PFSK-1 (cell line): Measurements from ENCODE around the gene WDFY3.

Experiments
- FOXP2 ChIP-seq: optimal IDR thresholded peaks from 2 replicates; pipeline ENCODE3; 2011; ENCODE audit warnings: borderline replicate concordance, control low read depth, inconsistent platforms; ENCODE audit not compliant: insufficient read depth; ENCODE audit errors: extremely low read length, extremely low read depth
- POLR2AphosphoS5 ChIP-seq: IDR thresholded peaks from 2 replicates; pipeline ENCODE4 v1.6.1; 2012; ENCODE audit warnings: low read depth, mild to moderate bottlenecking, control low read depth, low read length, moderate library complexity
- REST ChIP-seq, 2 experiments: IDR thresholded peaks; 2 replicates each; pipeline versions ENCODE4 v1.6.1 to v1.8.0; 2011 to 2012; ENCODE audit warnings: low read depth in 2 of 2, low read length in 2 of 2, control low read depth in 1 of 2, inconsistent platforms in 1 of 2, mild to moderate bottlenecking in 1 of 2, moderate library complexity in 1 of 2; ENCODE audit not compliant: insufficient read depth in 1 of 2
- SIN3A ChIP-seq: IDR thresholded peaks from 2 replicates; pipeline ENCODE4 v1.6.1; 2012; ENCODE audit warnings: mild to moderate bottlenecking, low read length, moderate library complexity, borderline replicate concordance; ENCODE audit not compliant: insufficient read depth
- TAF1 ChIP-seq: IDR thresholded peaks from 2 replicates; pipeline ENCODE4 v1.6.1; 2012; ENCODE audit warnings: low read length, control low read depth, borderline replicate concordance; ENCODE audit not compliant: insufficient read depth

Gene WDFY3

GRCh38 chr4:84915396-84915780, 51.1 kb downstream of the WDFY3 start:
- no peak for TF ChIP-seq POLR2AphosphoS5
- no peak for TF ChIP-seq TAF1
- TF ChIP-seq SIN3A = no peak
- no peak for TF ChIP-seq REST (IDR thresholded peaks at IDR 0.05; ENCODE audit: insufficient read depth in 1 of 2, low read depth in 2 of 2, low read length in 2 of 2)
- no peak for TF ChIP-seq FOXP2

GRCh38 chr4:84914686-84915395, 51.6 kb downstream of the WDFY3 start:
- TF ChIP-seq POLR2AphosphoS5 = no peak
- no peak for TF ChIP-seq REST (IDR thresholded peaks at IDR 0.05; ENCODE audit: insufficient read depth in 1 of 2, low read depth in 2 of 2, low read length in 2 of 2)
- TF ChIP-seq FOXP2 = no peak
- no peak for TF ChIP-seq SIN3A
- no peak for TF ChIP-seq TAF1

- no peak for TF ChIP-seq POLR2AphosphoS5
- no peak for TF ChIP-seq REST (IDR thresholded peaks at IDR 0.05; ENCODE audit: insufficient read depth in 1 of 2, low read depth in 2 of 2, low read length in 2 of 2)
- no peak for TF ChIP-seq FOXP2
- TF ChIP-seq TAF1 = no peak
Observed at GRCh38 chr4:84913176-84913575, 53.3 kb downstream of the WDFY3 start.

- TF ChIP-seq FOXP2 (no peak), POLR2AphosphoS5 (no peak), SIN3A (no peak), TAF1 (no peak), REST (IDR thresholded peaks at IDR 0.05; ENCODE audit: insufficient read depth in 1 of 2, low read depth in 2 of 2, low read length in 2 of 2) (no peak)
Observed at GRCh38 chr4:84912741-84913140, 53.7 kb downstream of the WDFY3 start.
